Keratinocyte (primary cell): ENCODE data around the gene GEN1.

Source experiments
- EZH2 ChIP-seq: IDR thresholded peaks from one replicate; pipeline ENCODE4 v1.6.1; 2012; ENCODE audit warnings: inconsistent platforms, mild to moderate bottlenecking, low read length, moderate library complexity
- TF ChIP-seq, protein P1 (sequence below), 3 experiments: IDR thresholded peaks in 1 of 3; conservative IDR thresholded peaks in 1 of 3; optimal IDR thresholded peaks in 1 of 3; 2 replicates in 2 of 3; 3 replicates in 1 of 3; pipeline versions ENCODE3 to v1.5.1; 2011; ENCODE audit warnings: low read length in 3 of 3, mild to moderate bottlenecking in 3 of 3, moderate library complexity in 2 of 3, control low read depth in 1 of 3, inconsistent platforms in 1 of 3; ENCODE audit not compliant: insufficient read depth in 2 of 3; ENCODE audit errors: extremely low read depth in 1 of 3

DNA sequence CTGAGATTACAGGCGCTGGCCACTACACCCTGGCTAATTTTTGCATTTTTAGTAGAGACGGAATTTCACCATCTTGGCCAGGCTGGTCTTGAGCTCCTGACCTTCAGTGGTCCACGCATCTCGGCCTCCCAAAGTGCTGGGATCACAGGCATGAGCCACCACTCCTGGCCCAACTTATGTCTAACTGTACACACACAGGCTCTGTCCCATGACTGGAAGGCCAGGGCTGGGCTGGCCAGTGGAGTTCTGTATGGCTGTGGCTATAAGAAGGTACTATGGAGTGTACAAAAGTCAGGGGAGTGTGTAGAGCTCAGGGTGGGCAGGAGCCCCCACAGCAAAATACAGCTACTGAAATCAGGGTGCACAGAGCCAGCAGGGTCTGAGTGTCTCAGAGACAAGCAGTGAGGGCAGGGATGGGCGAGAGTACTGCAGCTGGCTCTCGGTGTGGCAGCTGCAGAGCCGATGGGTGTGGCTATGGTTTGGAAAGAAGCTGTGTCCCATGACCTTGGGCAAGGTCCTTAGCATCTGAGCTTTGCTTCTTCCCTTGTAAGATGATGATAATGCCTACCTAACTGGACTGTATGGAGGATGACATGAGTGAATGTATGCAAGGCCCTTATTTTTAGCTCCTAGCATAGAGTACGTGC, 51.9 kb downstream of the GEN1 start:
- TF ChIP-seq, protein P1, sequence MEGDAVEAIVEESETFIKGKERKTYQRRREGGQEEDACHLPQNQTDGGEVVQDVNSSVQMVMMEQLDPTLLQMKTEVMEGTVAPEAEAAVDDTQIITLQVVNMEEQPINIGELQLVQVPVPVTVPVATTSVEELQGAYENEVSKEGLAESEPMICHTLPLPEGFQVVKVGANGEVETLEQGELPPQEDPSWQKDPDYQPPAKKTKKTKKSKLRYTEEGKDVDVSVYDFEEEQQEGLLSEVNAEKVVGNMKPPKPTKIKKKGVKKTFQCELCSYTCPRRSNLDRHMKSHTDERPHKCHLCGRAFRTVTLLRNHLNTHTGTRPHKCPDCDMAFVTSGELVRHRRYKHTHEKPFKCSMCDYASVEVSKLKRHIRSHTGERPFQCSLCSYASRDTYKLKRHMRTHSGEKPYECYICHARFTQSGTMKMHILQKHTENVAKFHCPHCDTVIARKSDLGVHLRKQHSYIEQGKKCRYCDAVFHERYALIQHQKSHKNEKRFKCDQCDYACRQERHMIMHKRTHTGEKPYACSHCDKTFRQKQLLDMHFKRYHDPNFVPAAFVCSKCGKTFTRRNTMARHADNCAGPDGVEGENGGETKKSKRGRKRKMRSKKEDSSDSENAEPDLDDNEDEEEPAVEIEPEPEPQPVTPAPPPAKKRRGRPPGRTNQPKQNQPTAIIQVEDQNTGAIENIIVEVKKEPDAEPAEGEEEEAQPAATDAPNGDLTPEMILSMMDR (optimal IDR thresholded peaks at IDR 0.05 in 1 of 3, IDR thresholded peaks at IDR 0.05 in 1 of 3, conservative IDR thresholded peaks at IDR 0.05 in 1 of 3; ENCODE audit: extremely low read depth in 1 of 3, insufficient read depth in 2 of 3, low read length in 3 of 3): no peak
- no peak for TF ChIP-seq EZH2
